Body of pancreas (tissue), 4 donors: ENCODE measurements around the gene RNF225. TPM values are rescaled to one million over a fixed set of nuclear protein-coding genes. Genes with fewer than 3 reads are reported as not detected.
A peak's percentile ranks its signal among the peaks of the same experiment; 100 is the strongest.

Experiments used
- ATAC-seq: fragments of 150-250 bp; one replicate; pipeline ENCODE4 v1.9.1; 2016
- DNase-seq, 4 donors: peaks; one replicate each; pipeline ENCODE4 v3.0.0-alpha.2; 2019
- H3K27ac ChIP-seq, 4 donors: fragments of 200-600 bp; sonication (generic); 1 replicate in 3 of 4; 2 replicates in 1 of 4; pipeline versions ENCODE4 v1.5.1 to v1.6.1; 2016 to 2019; ENCODE audit warnings: mild to moderate bottlenecking in 1 of 4, mixed read lengths in 1 of 4, moderate library complexity in 1 of 4
- H3K27me3 ChIP-seq, 2 donors: fragments of 200-600 bp; sonication (generic); one replicate each; pipeline ENCODE4 v1.6.0; 2016; ENCODE audit warnings: mild to moderate bottlenecking in 1 of 2
- H3K36me3 ChIP-seq, 2 donors: fragments of 200-600 bp; sonication (generic); replicated peaks in 1 of 2; 2 replicates each; pipeline ENCODE4 v1.5.1; 2016; ENCODE audit warnings: low read depth in 2 of 2; ENCODE audit not compliant: insufficient read depth in 1 of 2
- H3K4me1 ChIP-seq: fragments of 200-600 bp; sonication (generic); one replicate; pipeline ENCODE4 v1.6.0; 2016
- H3K4me3 ChIP-seq, 2 donors: fragments of 200-600 bp; sonication (generic); 1 replicate in 1 of 2; 2 replicates in 1 of 2; pipeline ENCODE4 v1.5.1; 2016 to 2019
- H3K9me3 ChIP-seq, 3 donors: fragments of 200-600 bp; sonication (generic); 1 replicate in 2 of 3; 2 replicates in 1 of 3; pipeline ENCODE4 v1.5.1; 2016
- POLR2A ChIP-seq, 3 donors: fragments of 450-650 bp; IDR thresholded peaks; one replicate each; pipeline ENCODE4 v1.6.1; 2016; ENCODE audit warnings: antibody characterized with exemption in 3 of 3, mild to moderate bottlenecking in 2 of 3
- WGBS, 2 donors: methylation state at CpG; one replicate each; pipeline ENCODE4 v1.1.5; 2017; 5-methylcytosine and 5-hydroxymethylcytosine counted together
- intact Hi-C: fragments of 100-400 bp; cut with DNase I; formaldehyde crosslinking; loops from one replicate; pipeline ENCODE4 v1.15.1; 2023
- total RNA-seq, 2 donors: library from RNA; depleted of rRNA; stranded (reverse); fragments of >200 nt; gene quantifications; one replicate each; pipeline ENCODE4 v1.1.0, GENCODE V29; 2016
- TF ChIP-seq, protein P1 (sequence below), 7 experiments: fragments of 450-650 bp in 4 of 7; fragments of 200-600 bp in 3 of 7; sonication (generic) in 3 of 7; IDR thresholded peaks; one replicate each; pipeline ENCODE4 v1.5.1; 2016 to 2019; ENCODE audit warnings: antibody characterized with exemption in 7 of 7

Gene RNF225
- total RNA-seq, 2 donors from 2014 or later: not detected

GRCh38 chr19:58395979-58396627, 647 bp downstream of the RNF225 start:
- Histone ChIP-seq H3K4me3 (no peak overlapping the region), H3K36me3 (peaks cover 17 to 21% of the 10 kb centered on the region in 2 donors), H3K4me1 (peaks cover 26% of the 10 kb centered on the region), H3K27me3 (no peaks in the 10 kb centered on the region), H3K27ac (no peak overlapping the region), H3K9me3 (no peaks in the 10 kb centered on the region)
- ATAC-seq (no peak), DNase-seq (no peak)
- TF ChIP-seq, protein P1, sequence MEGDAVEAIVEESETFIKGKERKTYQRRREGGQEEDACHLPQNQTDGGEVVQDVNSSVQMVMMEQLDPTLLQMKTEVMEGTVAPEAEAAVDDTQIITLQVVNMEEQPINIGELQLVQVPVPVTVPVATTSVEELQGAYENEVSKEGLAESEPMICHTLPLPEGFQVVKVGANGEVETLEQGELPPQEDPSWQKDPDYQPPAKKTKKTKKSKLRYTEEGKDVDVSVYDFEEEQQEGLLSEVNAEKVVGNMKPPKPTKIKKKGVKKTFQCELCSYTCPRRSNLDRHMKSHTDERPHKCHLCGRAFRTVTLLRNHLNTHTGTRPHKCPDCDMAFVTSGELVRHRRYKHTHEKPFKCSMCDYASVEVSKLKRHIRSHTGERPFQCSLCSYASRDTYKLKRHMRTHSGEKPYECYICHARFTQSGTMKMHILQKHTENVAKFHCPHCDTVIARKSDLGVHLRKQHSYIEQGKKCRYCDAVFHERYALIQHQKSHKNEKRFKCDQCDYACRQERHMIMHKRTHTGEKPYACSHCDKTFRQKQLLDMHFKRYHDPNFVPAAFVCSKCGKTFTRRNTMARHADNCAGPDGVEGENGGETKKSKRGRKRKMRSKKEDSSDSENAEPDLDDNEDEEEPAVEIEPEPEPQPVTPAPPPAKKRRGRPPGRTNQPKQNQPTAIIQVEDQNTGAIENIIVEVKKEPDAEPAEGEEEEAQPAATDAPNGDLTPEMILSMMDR (IDR thresholded peaks at IDR 0.05): no peak
- TF ChIP-seq POLR2A (IDR thresholded peaks at IDR 0.05): peak in 1 of 3 donors; percentile 26
- 5% methylated on average over 21 to 55 of the region's 75 CpGs for WGBS, 2 donors
- intact Hi-C loops: no loop called here

DNA sequence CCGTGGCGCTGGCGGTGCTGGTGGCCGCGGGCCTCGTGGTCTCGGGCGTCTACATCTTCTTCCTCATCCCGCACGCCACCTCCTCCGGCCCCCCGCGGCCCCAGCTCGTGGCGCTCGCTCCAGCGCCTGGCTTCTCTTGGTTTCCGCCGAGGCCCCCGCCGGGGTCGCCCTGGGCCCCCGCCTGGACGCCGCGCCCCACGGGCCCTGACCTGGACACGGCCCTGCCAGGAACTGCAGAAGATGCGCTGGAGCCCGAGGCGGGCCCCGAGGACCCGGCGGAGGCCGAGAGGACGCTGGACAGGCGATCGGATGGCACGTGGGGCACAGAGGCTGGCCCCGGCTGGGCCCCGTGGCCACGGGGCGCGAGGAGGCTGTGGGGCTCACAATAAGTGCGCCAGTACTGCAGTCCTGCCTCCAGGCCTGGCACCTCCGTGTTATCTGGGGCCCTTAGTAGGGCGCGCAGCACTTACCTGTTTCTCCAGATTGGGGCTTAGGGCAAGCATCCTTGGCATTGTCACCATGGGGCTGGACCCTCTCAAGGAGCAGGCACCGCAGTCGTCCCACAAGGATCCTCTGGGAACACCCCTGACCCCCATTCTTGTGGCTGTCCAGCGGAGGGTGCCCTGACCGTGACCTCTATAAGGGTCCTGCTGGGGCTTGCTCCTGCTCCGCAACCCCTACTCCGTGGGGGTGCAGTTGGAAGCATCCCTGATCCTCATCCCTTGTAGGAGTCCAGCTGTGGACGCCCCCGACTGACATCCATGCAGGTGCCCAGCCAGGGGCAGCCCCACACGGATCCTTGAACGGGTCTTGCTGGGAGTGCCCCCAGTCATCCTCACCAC, 1.5 kb downstream of the RNF225 start:
- H3K36me3 ChIP-seq: peaks cover 17 to 18% of the 10 kb centered on the region in 2 donors
- no peak overlapping the region for H3K27ac ChIP-seq
- TF ChIP-seq, protein P1 (IDR thresholded peaks at IDR 0.05): no peak
- no peak for TF ChIP-seq POLR2A (IDR thresholded peaks at IDR 0.05)
- 24 to 30% methylated on average over 6 to 51 of the region's 58 CpGs for WGBS, 2 donors
- ATAC-seq: no peak
- H3K27me3 ChIP-seq: no peaks in the 10 kb centered on the region
- no peak overlapping the region for H3K4me3 ChIP-seq
- no peak for DNase-seq
- peaks cover 22% of the 10 kb centered on the region for H3K4me1 ChIP-seq
- H3K9me3 ChIP-seq: no peaks in the 10 kb centered on the region
- intact Hi-C loops: no loop called here

GRCh38 chr19:58397533-58398037, 2.1 kb downstream of the RNF225 start:
- no peak overlapping the region for H3K27ac ChIP-seq
- H3K36me3 ChIP-seq: peaks cover 17% of the 10 kb centered on the region in 2 donors
- DNase-seq: no peak
- WGBS, 2 donors: 58 to 82% methylated on average over 3 to 6 of the region's 7 CpGs
- peaks cover 26% of the 10 kb centered on the region for H3K4me1 ChIP-seq
- H3K27me3 ChIP-seq: no peaks in the 10 kb centered on the region
- ATAC-seq: no peak
- TF ChIP-seq POLR2A (IDR thresholded peaks at IDR 0.05): no peak
- TF ChIP-seq, protein P1 (IDR thresholded peaks at IDR 0.05): no peak
- no peaks in the 10 kb centered on the region for H3K9me3 ChIP-seq
- intact Hi-C loops: no loop called here
- H3K4me3 ChIP-seq: no peak overlapping the region

- intact Hi-C loops: no loop called here
- Histone ChIP-seq H3K4me1 (peaks cover 26% of the 10 kb centered on the region), H3K9me3 (no peaks in the 10 kb centered on the region), H3K4me3 (no peak overlapping the region), H3K27me3 (no peaks in the 10 kb centered on the region), H3K27ac (no peak overlapping the region), H3K36me3 (peaks cover 12 to 13% of the 10 kb centered on the region in 2 donors)
- 74 to 79% methylated on average over 4 of the region's 4 CpGs for WGBS, 2 donors
- ATAC-seq (no peak), DNase-seq (no peak)
- TF ChIP-seq, protein P1 (IDR thresholded peaks at IDR 0.05): no peak
- no peak for TF ChIP-seq POLR2A (IDR thresholded peaks at IDR 0.05)
Measured at GRCh38 chr19:58398087-58398486, 2.6 kb downstream of the RNF225 start.
